ENCODE results near the gene TRAM2.

DNA sequence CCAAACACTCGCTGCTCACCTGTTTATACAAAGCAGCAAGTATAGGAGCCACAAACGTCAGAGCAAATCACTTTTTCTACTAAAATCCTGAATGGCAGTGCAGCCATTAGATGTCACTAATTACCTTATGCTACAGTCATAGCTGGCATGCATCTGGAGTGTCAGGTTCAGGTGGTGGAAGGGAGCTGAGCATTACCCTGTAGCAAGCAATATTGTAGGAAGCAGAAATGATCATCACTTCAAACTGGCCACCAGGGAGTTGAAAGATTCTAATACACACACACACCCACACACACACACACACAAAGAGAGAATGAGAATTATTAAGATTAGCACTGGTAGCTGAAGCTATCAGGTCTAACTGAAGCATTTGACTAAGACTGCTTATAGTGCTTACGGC lies 80.9 kb downstream of the TRAM2 start:
- TF ChIP-seq, protein P1, sequence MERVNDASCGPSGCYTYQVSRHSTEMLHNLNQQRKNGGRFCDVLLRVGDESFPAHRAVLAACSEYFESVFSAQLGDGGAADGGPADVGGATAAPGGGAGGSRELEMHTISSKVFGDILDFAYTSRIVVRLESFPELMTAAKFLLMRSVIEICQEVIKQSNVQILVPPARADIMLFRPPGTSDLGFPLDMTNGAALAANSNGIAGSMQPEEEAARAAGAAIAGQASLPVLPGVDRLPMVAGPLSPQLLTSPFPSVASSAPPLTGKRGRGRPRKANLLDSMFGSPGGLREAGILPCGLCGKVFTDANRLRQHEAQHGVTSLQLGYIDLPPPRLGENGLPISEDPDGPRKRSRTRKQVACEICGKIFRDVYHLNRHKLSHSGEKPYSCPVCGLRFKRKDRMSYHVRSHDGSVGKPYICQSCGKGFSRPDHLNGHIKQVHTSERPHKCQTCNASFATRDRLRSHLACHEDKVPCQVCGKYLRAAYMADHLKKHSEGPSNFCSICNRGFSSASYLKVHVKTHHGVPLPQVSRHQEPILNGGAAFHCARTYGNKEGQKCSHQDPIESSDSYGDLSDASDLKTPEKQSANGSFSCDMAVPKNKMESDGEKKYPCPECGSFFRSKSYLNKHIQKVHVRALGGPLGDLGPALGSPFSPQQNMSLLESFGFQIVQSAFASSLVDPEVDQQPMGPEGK (CRISPR knock-in tag; IDR thresholded peaks at IDR 0.05), result no peak
- TF ChIP-seq, protein P2, sequence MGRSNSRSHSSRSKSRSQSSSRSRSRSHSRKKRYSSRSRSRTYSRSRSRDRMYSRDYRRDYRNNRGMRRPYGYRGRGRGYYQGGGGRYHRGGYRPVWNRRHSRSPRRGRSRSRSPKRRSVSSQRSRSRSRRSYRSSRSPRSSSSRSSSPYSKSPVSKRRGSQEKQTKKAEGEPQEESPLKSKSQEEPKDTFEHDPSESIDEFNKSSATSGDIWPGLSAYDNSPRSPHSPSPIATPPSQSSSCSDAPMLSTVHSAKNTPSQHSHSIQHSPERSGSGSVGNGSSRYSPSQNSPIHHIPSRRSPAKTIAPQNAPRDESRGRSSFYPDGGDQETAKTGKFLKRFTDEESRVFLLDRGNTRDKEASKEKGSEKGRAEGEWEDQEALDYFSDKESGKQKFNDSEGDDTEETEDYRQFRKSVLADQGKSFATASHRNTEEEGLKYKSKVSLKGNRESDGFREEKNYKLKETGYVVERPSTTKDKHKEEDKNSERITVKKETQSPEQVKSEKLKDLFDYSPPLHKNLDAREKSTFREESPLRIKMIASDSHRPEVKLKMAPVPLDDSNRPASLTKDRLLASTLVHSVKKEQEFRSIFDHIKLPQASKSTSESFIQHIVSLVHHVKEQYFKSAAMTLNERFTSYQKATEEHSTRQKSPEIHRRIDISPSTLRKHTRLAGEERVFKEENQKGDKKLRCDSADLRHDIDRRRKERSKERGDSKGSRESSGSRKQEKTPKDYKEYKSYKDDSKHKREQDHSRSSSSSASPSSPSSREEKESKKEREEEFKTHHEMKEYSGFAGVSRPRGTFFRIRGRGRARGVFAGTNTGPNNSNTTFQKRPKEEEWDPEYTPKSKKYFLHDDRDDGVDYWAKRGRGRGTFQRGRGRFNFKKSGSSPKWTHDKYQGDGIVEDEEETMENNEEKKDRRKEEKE (IDR thresholded peaks at IDR 0.05), result no peak
- TF ChIP-seq, protein P3, sequence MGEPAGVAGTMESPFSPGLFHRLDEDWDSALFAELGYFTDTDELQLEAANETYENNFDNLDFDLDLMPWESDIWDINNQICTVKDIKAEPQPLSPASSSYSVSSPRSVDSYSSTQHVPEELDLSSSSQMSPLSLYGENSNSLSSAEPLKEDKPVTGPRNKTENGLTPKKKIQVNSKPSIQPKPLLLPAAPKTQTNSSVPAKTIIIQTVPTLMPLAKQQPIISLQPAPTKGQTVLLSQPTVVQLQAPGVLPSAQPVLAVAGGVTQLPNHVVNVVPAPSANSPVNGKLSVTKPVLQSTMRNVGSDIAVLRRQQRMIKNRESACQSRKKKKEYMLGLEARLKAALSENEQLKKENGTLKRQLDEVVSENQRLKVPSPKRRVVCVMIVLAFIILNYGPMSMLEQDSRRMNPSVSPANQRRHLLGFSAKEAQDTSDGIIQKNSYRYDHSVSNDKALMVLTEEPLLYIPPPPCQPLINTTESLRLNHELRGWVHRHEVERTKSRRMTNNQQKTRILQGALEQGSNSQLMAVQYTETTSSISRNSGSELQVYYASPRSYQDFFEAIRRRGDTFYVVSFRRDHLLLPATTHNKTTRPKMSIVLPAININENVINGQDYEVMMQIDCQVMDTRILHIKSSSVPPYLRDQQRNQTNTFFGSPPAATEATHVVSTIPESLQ (CRISPR knock-in tag; conservative IDR thresholded peaks at IDR 0.05), result no peak
- TF ChIP-seq SMARCC2 (IDR thresholded peaks at IDR 0.05), result no peak
- TF ChIP-seq RBAK (CRISPR knock-in tag; IDR thresholded peaks at IDR 0.05), result no peak
- TF ChIP-seq, protein P4, sequence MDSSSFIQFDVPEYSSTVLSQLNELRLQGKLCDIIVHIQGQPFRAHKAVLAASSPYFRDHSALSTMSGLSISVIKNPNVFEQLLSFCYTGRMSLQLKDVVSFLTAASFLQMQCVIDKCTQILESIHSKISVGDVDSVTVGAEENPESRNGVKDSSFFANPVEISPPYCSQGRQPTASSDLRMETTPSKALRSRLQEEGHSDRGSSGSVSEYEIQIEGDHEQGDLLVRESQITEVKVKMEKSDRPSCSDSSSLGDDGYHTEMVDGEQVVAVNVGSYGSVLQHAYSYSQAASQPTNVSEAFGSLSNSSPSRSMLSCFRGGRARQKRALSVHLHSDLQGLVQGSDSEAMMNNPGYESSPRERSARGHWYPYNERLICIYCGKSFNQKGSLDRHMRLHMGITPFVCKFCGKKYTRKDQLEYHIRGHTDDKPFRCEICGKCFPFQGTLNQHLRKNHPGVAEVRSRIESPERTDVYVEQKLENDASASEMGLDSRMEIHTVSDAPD (CRISPR knock-in tag; IDR thresholded peaks at IDR 0.05), result no peak

Measured in HepG2 (cell line).